Lower leg skin (tissue), 4 donors: Measurements from ENCODE around the gene PTGDS. TPM values are rescaled to one million over a fixed set of nuclear protein-coding genes. Genes with fewer than 3 reads are reported as not detected.

Experiments
- DNase-seq, 2 donors: peaks; one replicate each; pipeline ENCODE4 v3.0.0-alpha.2; 2019; ENCODE audit warnings: low spot score in 2 of 2
- H3K4me3 ChIP-seq: fragments of 200-600 bp; sonication (generic); 2 replicates; pipeline ENCODE4 v1.5.1; 2017; ENCODE audit warnings: mild to moderate bottlenecking, low read depth; ENCODE audit not compliant: poor library complexity, severe bottlenecking
- POLR2A ChIP-seq, 2 donors: fragments of 450-650 bp; IDR thresholded peaks; one replicate each; pipeline ENCODE4 v1.6.1; 2016 to 2017; ENCODE audit warnings: antibody characterized with exemption in 2 of 2, mild to moderate bottlenecking in 1 of 2, moderate library complexity in 1 of 2
- WGBS, 2 donors: methylation state at CpG; one replicate each; pipeline ENCODE4 v1.1.5; 2018; 5-methylcytosine and 5-hydroxymethylcytosine counted together
- intact Hi-C: fragments of 100-400 bp; cut with DNase I; formaldehyde crosslinking; loops from one replicate; pipeline ENCODE4 v1.15.0; 2023; ENCODE audit warnings: low total_unique reads
- total RNA-seq, 4 donors: library from RNA; depleted of rRNA; stranded (reverse); fragments of >200 nt; gene quantifications; one replicate each; pipeline ENCODE4 v1.1.0, GENCODE V29; 2016
- TF ChIP-seq, protein P1 (sequence below), 3 donors: fragments of 450-650 bp; IDR thresholded peaks; one replicate each; pipeline ENCODE4 v1.5.1; 2016; ENCODE audit warnings: antibody characterized with exemption in 3 of 3, mild to moderate bottlenecking in 3 of 3, moderate library complexity in 2 of 3

PTGDS gene
- total RNA-seq, 4 donors from 2014 or later: 9.7 to 75.3 (median 14.8) TPM

DNA sequence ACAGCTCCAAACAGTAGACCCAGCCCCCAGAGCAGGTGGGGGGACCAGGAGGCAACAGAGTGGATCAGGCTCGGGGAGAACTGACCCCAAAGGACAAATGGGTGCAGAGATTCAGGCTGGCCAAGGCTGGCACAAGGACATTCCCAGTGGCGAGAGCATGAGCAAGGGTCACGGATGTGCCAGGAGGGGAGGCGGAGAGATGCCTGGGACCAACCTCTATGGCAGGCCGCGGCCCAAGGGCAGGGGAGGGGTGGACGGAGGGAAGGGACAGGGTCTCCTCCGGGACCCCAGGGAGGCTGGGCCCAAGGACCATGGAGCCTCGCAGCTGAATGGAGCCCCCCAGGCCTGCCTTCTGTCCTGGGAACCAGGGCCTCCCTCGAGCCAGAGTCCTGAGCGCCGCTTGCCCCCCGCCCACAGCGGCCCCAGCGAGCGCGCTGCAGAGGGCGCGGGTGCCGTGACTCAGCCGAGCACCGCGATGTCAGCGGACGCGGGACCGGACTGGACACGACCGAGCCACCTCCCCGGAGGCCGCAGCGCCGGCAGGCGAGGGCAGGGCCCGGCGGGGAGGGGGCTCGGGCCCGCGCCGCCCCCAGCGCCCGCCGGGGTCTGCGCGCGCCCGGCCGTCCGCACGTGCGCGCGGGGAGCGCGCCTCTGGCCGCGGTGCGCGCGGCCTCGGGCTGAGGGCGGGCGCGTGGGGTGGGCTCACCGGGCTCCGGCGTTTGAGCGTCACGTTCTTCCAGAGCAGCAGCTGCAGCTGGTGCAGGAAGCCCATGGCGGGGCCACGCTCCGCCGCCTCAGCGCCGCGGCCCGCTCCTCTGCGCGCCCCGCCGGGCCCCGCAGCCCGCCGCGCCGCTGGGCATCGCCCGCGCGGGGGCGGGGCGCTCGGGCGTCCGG, 50.3 kb downstream of the PTGDS start, which contains the start of gene ABCA2:
Gene ABCA2, minus strand, starts transcription at position 869 of the 894 bp plus-strand sequence. Its CDS starts 97 bp downstream, at position 772.
- intact Hi-C loops: no loop called here
- H3K4me3 ChIP-seq: peak within 1 kb of the TSS; percentile 25
- TF ChIP-seq, protein P1, sequence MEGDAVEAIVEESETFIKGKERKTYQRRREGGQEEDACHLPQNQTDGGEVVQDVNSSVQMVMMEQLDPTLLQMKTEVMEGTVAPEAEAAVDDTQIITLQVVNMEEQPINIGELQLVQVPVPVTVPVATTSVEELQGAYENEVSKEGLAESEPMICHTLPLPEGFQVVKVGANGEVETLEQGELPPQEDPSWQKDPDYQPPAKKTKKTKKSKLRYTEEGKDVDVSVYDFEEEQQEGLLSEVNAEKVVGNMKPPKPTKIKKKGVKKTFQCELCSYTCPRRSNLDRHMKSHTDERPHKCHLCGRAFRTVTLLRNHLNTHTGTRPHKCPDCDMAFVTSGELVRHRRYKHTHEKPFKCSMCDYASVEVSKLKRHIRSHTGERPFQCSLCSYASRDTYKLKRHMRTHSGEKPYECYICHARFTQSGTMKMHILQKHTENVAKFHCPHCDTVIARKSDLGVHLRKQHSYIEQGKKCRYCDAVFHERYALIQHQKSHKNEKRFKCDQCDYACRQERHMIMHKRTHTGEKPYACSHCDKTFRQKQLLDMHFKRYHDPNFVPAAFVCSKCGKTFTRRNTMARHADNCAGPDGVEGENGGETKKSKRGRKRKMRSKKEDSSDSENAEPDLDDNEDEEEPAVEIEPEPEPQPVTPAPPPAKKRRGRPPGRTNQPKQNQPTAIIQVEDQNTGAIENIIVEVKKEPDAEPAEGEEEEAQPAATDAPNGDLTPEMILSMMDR (IDR thresholded peaks at IDR 0.05): no peak
- no peak for TF ChIP-seq POLR2A (IDR thresholded peaks at IDR 0.05)
- no peak for DNase-seq
- WGBS, 2 donors: 15 to 40% methylated on average over 9 to 20 of the region's 95 CpGs

DNA sequence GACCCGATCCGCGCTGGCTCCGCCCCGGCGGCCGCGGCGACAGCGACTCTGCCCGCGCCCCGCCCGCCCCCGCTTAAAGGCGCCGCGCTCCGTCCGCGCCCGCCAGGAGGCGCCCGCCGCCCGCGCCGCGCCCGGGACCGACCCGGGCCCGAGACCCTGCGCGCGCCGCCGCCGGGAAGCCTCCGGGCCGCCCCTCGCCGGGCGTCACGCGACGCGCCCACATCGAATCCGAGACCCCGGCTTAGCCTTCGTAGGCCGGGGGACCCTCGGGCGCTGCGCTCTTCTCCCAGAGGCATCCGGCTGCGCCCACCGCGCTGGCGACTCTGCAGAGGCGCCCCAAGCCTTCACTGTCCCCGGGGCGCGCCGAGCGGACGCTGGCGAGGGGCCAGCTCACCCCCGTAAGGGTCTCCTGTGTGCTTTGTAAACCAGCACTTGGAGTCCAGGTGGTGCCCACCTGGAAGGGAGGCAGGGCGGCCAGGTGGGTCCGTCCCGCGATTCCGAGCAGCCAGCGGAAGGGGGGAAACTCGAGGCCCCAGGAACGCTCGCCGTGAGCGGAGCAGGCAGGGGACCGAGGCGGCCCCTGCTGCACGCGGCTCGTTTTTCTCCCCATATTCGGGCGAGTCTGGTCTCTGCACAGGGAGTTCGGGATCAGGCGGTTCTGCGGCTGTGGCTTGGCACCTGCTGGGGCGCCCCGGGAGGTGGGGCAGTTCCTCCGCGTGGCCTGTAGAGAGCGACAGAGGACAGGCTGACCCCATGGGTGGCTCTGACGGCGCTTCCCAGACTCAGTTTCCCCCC, 51.2 kb downstream of the PTGDS start:
- peak overlapping the region; percentile 25 for H3K4me3 ChIP-seq
- DNase-seq: no peak
- no peak for TF ChIP-seq POLR2A (IDR thresholded peaks at IDR 0.05)
- TF ChIP-seq, protein P1 (IDR thresholded peaks at IDR 0.05): no peak
- intact Hi-C loops: no loop called here
- 0% methylated on average over 16 to 35 of the region's 98 CpGs for WGBS, 2 donors

DNA sequence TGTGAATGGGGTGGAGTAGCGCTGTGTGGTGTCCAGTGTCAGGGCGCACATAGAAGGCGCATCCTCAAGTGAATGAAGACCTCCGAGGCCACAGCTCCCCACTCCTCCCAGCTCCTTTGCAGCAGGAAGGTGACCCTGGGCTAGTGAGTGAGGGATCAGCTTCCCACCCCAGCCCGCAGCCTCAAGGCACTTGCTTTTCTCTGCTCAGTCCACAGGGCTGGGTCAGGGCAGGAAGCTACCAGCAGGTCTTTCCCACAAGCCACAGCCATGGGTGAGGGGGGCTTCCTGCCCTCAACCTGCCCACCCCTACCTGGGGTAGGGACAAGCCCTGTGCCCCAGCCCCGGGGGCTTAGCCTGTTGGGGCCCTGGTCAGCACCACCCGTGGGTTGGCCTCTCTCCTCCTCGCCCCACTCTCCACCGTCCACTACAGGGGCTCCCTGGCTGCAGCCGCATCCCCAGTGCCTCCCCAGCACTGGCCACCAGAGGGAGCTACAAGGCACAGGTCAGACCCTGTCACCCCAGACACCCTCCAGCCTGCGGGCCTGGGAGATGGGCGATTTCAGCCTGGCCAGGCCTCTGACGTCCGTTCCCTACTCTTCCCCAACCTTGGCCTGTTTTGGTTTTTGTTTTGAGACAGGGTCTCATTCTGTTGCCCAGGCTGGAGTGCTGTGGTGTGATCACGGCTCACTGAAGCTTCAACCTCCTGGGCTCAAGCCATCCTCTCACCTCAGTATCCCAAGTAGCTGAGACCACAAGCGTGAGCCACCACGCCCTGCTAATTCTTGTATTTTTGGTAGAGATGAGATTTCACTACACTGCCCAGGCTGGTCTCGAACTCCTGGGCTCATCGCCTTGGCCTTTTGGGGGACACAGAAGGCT, 52.0 kb downstream of the PTGDS start:
- no peak overlapping the region for H3K4me3 ChIP-seq
- no peak for TF ChIP-seq POLR2A (IDR thresholded peaks at IDR 0.05)
- TF ChIP-seq, protein P1 (IDR thresholded peaks at IDR 0.05): peak in 1 of 3 donors; percentile 70
- peak; percentile 59 to 94 for DNase-seq
- 25 to 29% methylated on average over 18 of the region's 19 CpGs for WGBS, 2 donors
- intact Hi-C loops: no loop called here

DNA sequence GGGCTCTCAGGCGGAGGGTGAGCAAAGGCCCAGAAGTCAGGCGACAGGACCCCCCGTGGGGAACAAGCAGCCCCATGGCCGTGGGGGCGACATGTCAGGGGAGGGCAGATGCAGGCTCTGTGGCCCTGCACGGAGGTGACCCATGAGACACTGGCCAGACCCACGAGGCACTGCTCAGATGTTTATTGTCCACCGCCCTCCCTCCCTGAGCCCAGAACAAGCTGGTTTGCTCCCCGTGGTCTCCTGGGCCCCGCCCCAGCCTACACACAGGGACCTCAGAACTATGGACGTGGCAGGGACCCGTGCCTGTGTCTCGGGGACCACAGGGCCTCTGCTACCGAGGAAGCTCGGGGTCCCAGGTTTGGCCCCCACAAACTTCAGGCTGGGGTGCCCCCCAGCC, 52.7 kb downstream of the PTGDS start:
- DNase-seq: no peak
- TF ChIP-seq POLR2A (IDR thresholded peaks at IDR 0.05): no peak
- TF ChIP-seq, protein P1 (IDR thresholded peaks at IDR 0.05): no peak
- intact Hi-C loops: loop anchor here (5.0 kb wide), 1 partner anchor 248 kb away; no protein-coding TSS in a partner anchor
- no peak overlapping the region for H3K4me3 ChIP-seq
- WGBS, 2 donors: 65 to 78% methylated on average over 13 to 15 of the region's 15 CpGs
